Adrenal gland (tissue), 12 donors: ENCODE results near the gene RGL3. TPM values are rescaled to one million over a fixed set of nuclear protein-coding genes. Genes with fewer than 3 reads are reported as not detected.
A peak's percentile ranks its signal among the peaks of the same experiment; 100 is the strongest.
"Not testable (repeated sequence)": the region's sequence is repeated elsewhere in the genome, so short reads cannot be mapped to it uniquely, and the experiment has no call there.

Source experiments
- DNase-seq, 7 donors: peaks; one replicate each; pipeline ENCODE4 v3.0.0-alpha.2; 2019 to 2020
- H3K27ac ChIP-seq, 5 donors: fragments of 200-600 bp; sonication (generic) in 4 of 5; 1 replicate in 3 of 5; 2 replicates in 2 of 5; pipeline versions ENCODE4 v1.5.1 to v1.8.0; 2016 to 2020; ENCODE audit warnings: mild to moderate bottlenecking in 1 of 5
- H3K27me3 ChIP-seq: fragments of 200-600 bp; 2 replicates; pipeline ENCODE4 v1.8.0; 2021
- H3K36me3 ChIP-seq, 2 donors: fragments of 200-600 bp; replicated peaks in 1 of 2; 1 replicate in 1 of 2; 2 replicates in 1 of 2; pipeline versions ENCODE4 v1.5.1 to v1.8.0; 2018 to 2022
- H3K4me1 ChIP-seq, 2 donors: fragments of 200-600 bp; replicated peaks in 1 of 2; 1 replicate in 1 of 2; 2 replicates in 1 of 2; pipeline versions ENCODE4 v1.5.1 to v1.8.0; 2018 to 2021
- H3K4me3 ChIP-seq, 4 donors: fragments of 200-600 bp; sonication (generic) in 3 of 4; one replicate each; pipeline ENCODE4 v1.5.1; 2016 to 2018
- H3K9me3 ChIP-seq, 3 donors: fragments of 200-600 bp; sonication (generic) in 1 of 3; replicated peaks in 1 of 3; 1 replicate in 2 of 3; 2 replicates in 1 of 3; pipeline versions ENCODE4 v1.5.1 to v1.8.0; 2016 to 2021
- CTCF ChIP-seq, 6 experiments: fragments of 450-650 bp in 4 of 6; fragments of 200-600 bp in 2 of 6; sonication (generic) in 1 of 6; IDR thresholded peaks; 1 replicate in 5 of 6; 2 replicates in 1 of 6; pipeline versions ENCODE4 v1.5.1 to v1.8.0; 2016 to 2021; ENCODE audit warnings: antibody characterized with exemption in 6 of 6, mild to moderate bottlenecking in 2 of 6, moderate library complexity in 1 of 6
- POLR2A ChIP-seq, 2 donors: fragments of 450-650 bp; IDR thresholded peaks; one replicate each; pipeline ENCODE4 v1.6.1; 2017; ENCODE audit warnings: antibody characterized with exemption in 2 of 2, mild to moderate bottlenecking in 2 of 2, moderate library complexity in 1 of 2
- WGBS, 4 donors: extraction: QIAGEN DNeasy Blood & Tissue Kit in 2 of 4; methylation state at CpG; one replicate each; pipeline versions ENCODE4 v1.1.5 to v1.1.7; 2013 to 2017; 5-methylcytosine and 5-hydroxymethylcytosine counted together
- intact Hi-C, 2 donors: fragments of 100-400 bp; cut with DNase I; formaldehyde crosslinking; loops; one replicate each; pipeline versions ENCODE4 v1.14.1 to v1.15.0; 2022 to 2023
- polyA plus RNA-seq, 3 donors: library from polyadenylated mRNA; stranded (reverse); fragments of 200-250 nt in 2 of 3; fragments of 350-450 nt in 1 of 3; fragmentation: Illumina TruSeq in 1 of 3; extraction: RNeasy Lipid Tissue Mini Kit (QIAGEN cat#74804) in 1 of 3; gene quantifications; one replicate each; pipeline ENCODE4 v1.2.3, GENCODE V29; 2013 to 2014
- total RNA-seq, 9 donors: library from RNA; depleted of rRNA in 4 of 9; stranded (reverse); fragments of >200 nt in 4 of 9; fragments of 120-200 nt in 1 of 9; fragmentation: NEBNext Ultra II Directional in 1 of 9; extraction: Animal tissue kit (Norgen Biotek cat#: 25700) in 1 of 9; gene quantifications; one replicate each; pipeline versions ENCODE4 v1.1.0 to v1.2.4, GENCODE V29; 2013 to 2023
- donor health status: healthy with polysubstance abuse.
- donor health status: Bipolar disorder and iron deficiency.
- donor health status: DM: yes; HTN: yes; CAD: no.
- donor health status: DM: no; HTN: no; CAD: no.
- donor health status: DM: no; HTN: no; CAD: no.
- donor health status: DM: yes; HTN: yes; CAD: no.

Gene RGL3
- total and polyA plus RNA-seq, 12 donors = 10.3 to 207 (median 36.1) TPM

GRCh38 chr19:11380653-11381537 is 38.2 kb downstream of the RGL3 start:
- Histone ChIP-seq H3K27me3 (no peaks in the 10 kb centered on the region), H3K9me3 (no peaks in the 10 kb centered on the region), H3K4me3 (peak overlapping the region in 2 of 4 donors; percentile 44 to 68), H3K4me1 (peaks cover 38 to 65% of the 10 kb centered on the region in 2 donors), H3K27ac (peak overlapping the region; percentile 73 to 97 (median 89)), H3K36me3 (no peaks in the 10 kb centered on the region)
- intact Hi-C loops = loop anchor here (5.0 kb wide), 3 partner anchors 51 to 101 kb away; partner anchors contain the start of gene ELAVL3 (in 1 of the 2)
- WGBS, 4 donors = 1 to 2% (median 1%) methylated on average over 32 to 54 of the region's 54 CpGs
- peak; percentile 95 to 99 (median 97) for DNase-seq
- TF ChIP-seq CTCF (IDR thresholded peaks at IDR 0.05) (peak; percentile 50 to 83 (median 74)), POLR2A (IDR thresholded peaks at IDR 0.05) (peak; percentile 85 to 89)

- Histone ChIP-seq H3K9me3 (no peaks in the 10 kb centered on the region), H3K27me3 (no peaks in the 10 kb centered on the region), H3K27ac (peak overlapping the region in 4 of 5 donors; percentile 88 to 97 (median 92)), H3K4me3 (peak overlapping the region in 1 of 4 donors; percentile 68), H3K36me3 (no peaks in the 10 kb centered on the region), H3K4me1 (peaks cover 44 to 73% of the 10 kb centered on the region in 2 donors)
- WGBS, 4 donors = 88 to 92% (median 90%) methylated on average over 7 of the region's 7 CpGs
- peak in 1 of 7 donors; percentile 56 for DNase-seq
- intact Hi-C loops = loop anchor here (5.0 kb wide), 3 partner anchors 52 to 102 kb away; partner anchors contain the start of gene ELAVL3 (in 1 of the 2)
- TF ChIP-seq CTCF (IDR thresholded peaks at IDR 0.05) (no peak), POLR2A (IDR thresholded peaks at IDR 0.05) (no peak)
These were observed 39.2 kb downstream of the RGL3 start for GRCh38 chr19:11379857-11380350.

GRCh38 chr19:11379269-11379845 is 39.8 kb downstream of the RGL3 start:
- Histone ChIP-seq H3K4me1 (peaks cover 44 to 73% of the 10 kb centered on the region in 2 donors), H3K27ac (peak overlapping the region in 3 of 5 donors; percentile 88 to 97 (median 96))
- H3K9me3 ChIP-seq, H3K4me3 ChIP-seq, DNase-seq, H3K27me3 ChIP-seq, H3K36me3 ChIP-seq, intact Hi-C loops: not testable (repeated sequence)
- WGBS, 4 donors = 88 to 91% (median 89%) methylated on average over 13 to 14 of the region's 14 CpGs
- TF ChIP-seq POLR2A (IDR thresholded peaks at IDR 0.05) = peak in 1 of 2 donors; percentile 5

- no peaks in the 10 kb centered on the region for H3K9me3 ChIP-seq
- DNase-seq = peak in 6 of 7 donors; percentile 62 to 84 (median 67)
- 20 to 35% (median 28%) methylated on average over 1 to 8 of the region's 8 CpGs for WGBS, 4 donors
- intact Hi-C loops = no loop called here
- TF ChIP-seq POLR2A (IDR thresholded peaks at IDR 0.05) (peak in 1 of 2 donors; percentile 54), CTCF (IDR thresholded peaks at IDR 0.05) (peak; percentile 25 to 62 (median 52))
- H3K36me3 ChIP-seq = no peaks in the 10 kb centered on the region
- peak overlapping the region in 4 of 5 donors; percentile 28 to 97 (median 85) for H3K27ac ChIP-seq
- no peak overlapping the region for H3K4me3 ChIP-seq
- H3K27me3 ChIP-seq = no peaks in the 10 kb centered on the region
- H3K4me1 ChIP-seq = peaks cover 49 to 76% of the 10 kb centered on the region in 2 donors
These were observed 40.6 kb downstream of the RGL3 start for GRCh38 chr19:11378319-11379189.
